Lower leg skin (tissue), 4 donors: ENCODE results near the gene PACSIN3. TPM values are rescaled to one million over a fixed set of nuclear protein-coding genes. Genes with fewer than 3 reads are reported as not detected.

Source experiments
- DNase-seq, 2 donors: peaks; one replicate each; pipeline ENCODE4 v3.0.0-alpha.2; 2019; ENCODE audit warnings: low spot score in 2 of 2
- H3K4me3 ChIP-seq: fragments of 200-600 bp; sonication (generic); 2 replicates; pipeline ENCODE4 v1.5.1; 2017; ENCODE audit warnings: mild to moderate bottlenecking, low read depth; ENCODE audit not compliant: poor library complexity, severe bottlenecking
- CTCF ChIP-seq, 3 donors: fragments of 450-650 bp; IDR thresholded peaks; one replicate each; pipeline ENCODE4 v1.5.1; 2016; ENCODE audit warnings: antibody characterized with exemption in 3 of 3, mild to moderate bottlenecking in 3 of 3, moderate library complexity in 2 of 3
- POLR2A ChIP-seq, 2 donors: fragments of 450-650 bp; IDR thresholded peaks; one replicate each; pipeline ENCODE4 v1.6.1; 2016 to 2017; ENCODE audit warnings: antibody characterized with exemption in 2 of 2, mild to moderate bottlenecking in 1 of 2, moderate library complexity in 1 of 2
- WGBS, 2 donors: methylation state at CpG; one replicate each; pipeline ENCODE4 v1.1.5; 2018; 5-methylcytosine and 5-hydroxymethylcytosine counted together
- intact Hi-C: fragments of 100-400 bp; cut with DNase I; formaldehyde crosslinking; loops from one replicate; pipeline ENCODE4 v1.15.0; 2023; ENCODE audit warnings: low total_unique reads
- total RNA-seq, 4 donors: library from RNA; depleted of rRNA; stranded (reverse); fragments of >200 nt; gene quantifications; one replicate each; pipeline ENCODE4 v1.1.0, GENCODE V29; 2016

Gene PACSIN3
- total RNA-seq, 4 donors from 2014 or later = 47.7 to 73.5 (median 58.4) TPM

GRCh38 chr11:47183969-47184368 is 2.3 kb downstream of the PACSIN3 start:
- TF ChIP-seq POLR2A (IDR thresholded peaks at IDR 0.05) (no peak), CTCF (IDR thresholded peaks at IDR 0.05) (no peak)
- WGBS, 2 donors = 86 to 89% methylated on average over 7 of the region's 7 CpGs
- H3K4me3 ChIP-seq = no peak overlapping the region
- no peak for DNase-seq
- intact Hi-C loops = loop anchor here (5.0 to 10.0 kb wide), 2 partner anchors 83 to 171 kb away; partner anchors contain the start of gene MYBPC3

GRCh38 chr11:47183031-47183856 is 3.0 kb downstream of the PACSIN3 start:
- DNase-seq = no peak
- H3K4me3 ChIP-seq = no peak overlapping the region
- 84 to 91% methylated on average over 19 to 25 of the region's 25 CpGs for WGBS, 2 donors
- TF ChIP-seq CTCF (IDR thresholded peaks at IDR 0.05) = no peak
- TF ChIP-seq POLR2A (IDR thresholded peaks at IDR 0.05) = no peak
- intact Hi-C loops = loop anchor here (5.0 to 10.0 kb wide), 2 partner anchors 84 to 172 kb away; partner anchors contain the start of gene MYBPC3

GRCh38 chr11:47182380-47182779 is 3.9 kb downstream of the PACSIN3 start:
- no peak overlapping the region for H3K4me3 ChIP-seq
- no peak for DNase-seq
- 94 to 97% methylated on average over 17 of the region's 17 CpGs for WGBS, 2 donors
- TF ChIP-seq CTCF (IDR thresholded peaks at IDR 0.05) = no peak
- no peak for TF ChIP-seq POLR2A (IDR thresholded peaks at IDR 0.05)
- intact Hi-C loops = loop anchor here (5.0 to 10.0 kb wide), 2 partner anchors 85 to 172 kb away; partner anchors contain the start of gene MYBPC3

- intact Hi-C loops = loop anchor here (5.0 to 10.0 kb wide), 2 partner anchors 86 to 174 kb away; partner anchors contain the start of gene MYBPC3
- no peak for DNase-seq
- H3K4me3 ChIP-seq = no peak overlapping the region
- 77% methylated on average over 6 of the region's 6 CpGs for WGBS, 2 donors
- no peak for TF ChIP-seq POLR2A (IDR thresholded peaks at IDR 0.05)
- TF ChIP-seq CTCF (IDR thresholded peaks at IDR 0.05) = no peak
Observed at GRCh38 chr11:47181271-47181670, 5.0 kb downstream of the PACSIN3 start.

GRCh38 chr11:47180006-47180787 is 6.0 kb downstream of the PACSIN3 start:
- 92 to 94% methylated on average over 34 of the region's 35 CpGs for WGBS, 2 donors
- intact Hi-C loops = loop anchor here (5.0 to 10.0 kb wide), 2 partner anchors 87 to 175 kb away; partner anchors contain the start of gene MYBPC3
- DNase-seq = no peak
- no peak overlapping the region for H3K4me3 ChIP-seq
- no peak for TF ChIP-seq CTCF (IDR thresholded peaks at IDR 0.05)
- no peak for TF ChIP-seq POLR2A (IDR thresholded peaks at IDR 0.05)
